ENCODE measurements around the gene PTPRZ1.

Gene PTPRZ1

GRCh38 chr7:122063146-122063545, 190.2 kb downstream of the PTPRZ1 start:
- no peak for DNase-seq

DNA sequence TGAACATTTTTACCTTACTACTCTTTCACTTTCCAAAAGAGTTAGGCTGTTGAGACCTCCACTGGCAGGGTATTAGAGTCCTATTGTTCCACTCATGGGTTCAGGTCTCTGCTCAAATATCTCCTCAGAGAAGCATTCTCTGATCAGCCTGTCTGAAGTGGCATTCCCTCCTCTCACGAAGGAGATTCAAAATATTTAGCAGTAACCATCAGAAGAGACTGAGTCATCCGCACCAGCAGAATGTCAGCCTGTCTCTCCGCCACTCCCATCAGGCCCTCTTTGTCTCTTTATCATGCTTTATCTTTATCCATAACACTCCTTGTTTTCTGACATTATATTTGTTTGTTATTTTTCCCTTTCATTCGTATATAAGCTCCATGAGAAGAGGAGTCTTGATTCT, 192.0 kb downstream of the PTPRZ1 start:
- DNase-seq = no peak

DNA sequence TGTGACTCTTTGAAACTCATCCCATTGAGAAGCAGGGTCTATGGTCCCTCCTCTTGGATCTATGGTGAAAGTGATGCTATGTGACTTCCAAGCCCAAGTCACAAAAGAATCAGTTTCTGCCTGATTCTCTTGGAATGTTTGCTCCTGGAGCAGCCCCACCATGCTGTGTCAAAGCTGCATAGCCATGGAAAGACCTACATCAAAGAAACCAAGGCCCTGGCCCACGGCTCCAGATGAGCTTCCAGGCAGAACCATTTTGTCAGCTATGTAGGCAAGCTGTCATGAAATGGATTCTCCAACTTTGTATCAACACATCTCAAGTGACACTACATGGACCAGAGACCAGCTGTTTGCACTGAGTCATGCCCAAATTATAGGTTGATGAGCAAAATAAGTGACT, 194.1 kb downstream of the PTPRZ1 start:
- DNase-seq = no peak

DNA sequence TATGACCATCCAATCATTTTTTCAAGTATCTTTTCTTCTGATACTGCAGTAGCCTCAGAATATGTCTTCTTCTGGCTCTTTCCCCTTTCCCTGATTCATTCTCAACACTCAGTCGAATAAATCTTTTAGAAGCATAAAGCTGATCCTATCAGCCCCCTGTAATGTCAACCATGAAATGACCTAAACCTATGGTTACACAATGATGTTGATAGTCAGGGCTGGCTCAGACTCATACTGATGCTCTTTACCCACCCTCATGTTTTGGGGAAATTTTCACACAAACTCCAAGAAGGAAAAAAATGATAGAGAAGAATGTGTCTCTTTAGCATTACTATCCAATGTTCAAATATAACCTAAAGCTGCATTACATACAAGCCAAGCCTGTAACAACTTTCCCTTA, 195.1 kb downstream of the PTPRZ1 start:
- no peak for DNase-seq

- DNase-seq = no peak
Observed at GRCh38 chr7:122068999-122069398, 196.0 kb downstream of the PTPRZ1 start.

GRCh38 chr7:122070062-122070461, 197.1 kb downstream of the PTPRZ1 start:
- no peak for DNase-seq

DNA sequence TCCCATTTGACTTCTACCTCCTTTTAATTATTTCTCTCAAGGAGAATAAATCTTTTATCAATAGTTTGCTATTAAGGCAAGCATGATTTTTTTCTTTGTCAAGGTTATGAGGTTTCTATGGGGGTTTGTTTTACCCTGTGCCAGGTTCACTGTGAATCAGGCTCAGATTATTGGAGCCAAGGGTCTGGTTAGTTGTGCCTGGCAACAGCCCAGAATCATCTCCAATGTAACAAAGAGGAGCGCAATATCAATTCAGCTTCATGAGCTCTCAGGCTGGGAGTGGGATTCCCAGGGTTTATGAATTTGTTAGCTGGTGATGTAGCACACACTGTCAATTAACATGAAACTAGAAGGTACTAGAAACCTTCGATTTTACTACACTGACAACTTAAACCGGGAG, 197.9 kb downstream of the PTPRZ1 start:
- DNase-seq = no peak

- no peak for DNase-seq
Observed at GRCh38 chr7:122072272-122072671, 199.3 kb downstream of the PTPRZ1 start.

DNA sequence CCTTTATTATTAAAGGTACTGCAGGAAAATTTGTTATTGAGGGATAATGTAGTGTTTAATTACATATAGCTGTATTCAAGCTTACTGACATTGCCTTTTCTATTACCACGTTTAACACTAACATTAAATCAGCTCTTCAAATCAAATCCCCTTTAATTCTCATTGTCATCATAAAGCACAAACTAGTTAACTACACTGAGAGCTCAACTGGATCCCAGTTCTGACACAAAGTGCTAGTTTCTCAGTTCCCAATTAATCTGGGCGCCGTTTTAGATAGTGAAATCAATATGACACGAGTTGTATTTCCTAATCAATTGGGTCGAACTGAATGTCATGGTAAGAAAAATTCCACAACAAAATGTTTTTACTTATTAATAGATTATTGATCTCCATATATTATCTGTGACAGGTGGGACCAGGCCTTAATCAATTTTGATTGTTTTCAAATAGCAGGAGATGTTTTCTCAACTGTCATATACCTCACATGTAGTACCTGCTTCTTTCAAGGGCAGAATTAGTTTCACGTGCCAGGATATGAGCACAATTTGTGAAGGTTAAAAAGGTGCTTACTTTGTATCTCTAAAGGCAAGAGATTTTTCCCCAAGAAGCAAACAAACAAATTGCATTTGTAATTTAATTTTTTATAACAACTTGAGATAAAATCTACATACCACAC, 200.1 kb downstream of the PTPRZ1 start:
- DNase-seq = no peak

DNA sequence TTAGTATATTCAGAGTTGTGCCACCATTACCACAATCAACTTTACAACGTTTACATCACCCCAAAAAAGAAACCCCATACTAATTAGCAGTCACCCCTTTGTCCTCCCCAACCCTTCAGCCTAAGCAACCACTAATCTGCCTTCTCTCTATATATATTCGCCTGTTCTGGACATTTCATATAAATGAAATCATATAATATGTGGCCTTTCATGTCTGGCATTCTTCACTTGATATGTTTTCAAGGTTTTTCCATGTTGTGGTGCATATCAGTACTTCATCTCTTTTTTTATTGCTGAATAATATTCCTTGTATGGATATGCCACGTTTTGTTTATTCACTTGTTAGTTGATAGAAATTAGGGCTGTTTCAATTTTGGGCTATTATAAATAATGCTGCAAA, 200.7 kb downstream of the PTPRZ1 start:
- no peak for DNase-seq

- DNase-seq = no peak
Observed at GRCh38 chr7:122082160-122082559, 209.2 kb downstream of the PTPRZ1 start.

DNA sequence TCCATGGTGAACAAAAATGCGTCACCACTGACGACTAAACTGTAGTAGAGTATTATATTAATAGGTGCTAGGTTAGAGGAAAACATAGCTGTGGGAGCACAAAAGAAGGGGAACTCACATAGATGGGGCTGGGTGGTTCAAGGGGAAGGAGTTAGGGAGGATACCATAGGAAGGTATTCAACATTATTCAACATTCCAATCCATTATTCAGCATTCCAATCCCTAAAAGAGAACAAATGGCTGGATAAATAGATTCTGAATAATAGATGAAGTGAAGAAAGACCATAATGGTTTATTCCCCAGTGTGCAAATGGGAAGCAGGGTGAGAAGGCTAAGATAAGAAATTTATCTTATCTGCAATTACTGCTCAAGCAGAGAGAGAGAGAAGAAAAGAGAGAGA, 209.7 kb downstream of the PTPRZ1 start:
- DNase-seq = no peak

DNA sequence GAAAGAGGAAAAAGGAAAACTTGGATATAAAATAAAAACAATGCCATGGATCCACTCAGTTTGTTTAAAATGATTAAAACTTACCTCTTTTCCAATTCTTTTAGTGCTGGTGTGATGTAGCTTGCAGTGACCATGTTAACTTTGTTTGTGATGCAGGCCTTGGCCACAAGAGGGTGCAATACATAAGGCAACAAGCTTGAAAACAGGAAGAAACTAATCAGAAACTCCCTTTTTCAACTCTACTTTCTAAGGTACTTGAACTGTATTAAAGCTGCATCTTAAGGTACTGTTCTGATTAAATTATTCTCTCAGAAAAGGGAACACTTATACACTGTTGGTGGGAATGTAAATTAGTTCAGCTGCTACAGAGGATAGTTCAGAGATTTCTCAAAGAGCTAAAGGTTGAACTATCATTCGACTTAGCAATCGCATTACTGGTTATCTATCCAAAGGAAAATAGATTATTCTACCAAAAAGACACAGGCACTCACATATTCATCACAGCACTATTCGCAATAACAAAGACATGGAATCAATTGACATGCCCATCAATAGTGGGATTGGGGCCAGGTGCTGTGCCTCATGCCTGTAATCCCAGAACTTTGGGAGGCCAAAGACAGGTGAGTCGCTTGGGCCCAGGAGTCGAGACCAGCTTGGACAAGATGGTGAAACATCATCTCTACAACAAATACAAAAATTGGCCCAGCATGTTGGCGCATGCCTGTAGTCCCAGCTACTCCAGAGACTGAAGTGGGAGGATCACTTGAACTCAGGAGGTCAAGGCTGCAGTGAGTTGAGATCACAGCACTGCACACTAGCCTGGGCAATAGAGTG, 220.2 kb downstream of the PTPRZ1 start:
- DNase-seq = peak; percentile 61

DNA sequence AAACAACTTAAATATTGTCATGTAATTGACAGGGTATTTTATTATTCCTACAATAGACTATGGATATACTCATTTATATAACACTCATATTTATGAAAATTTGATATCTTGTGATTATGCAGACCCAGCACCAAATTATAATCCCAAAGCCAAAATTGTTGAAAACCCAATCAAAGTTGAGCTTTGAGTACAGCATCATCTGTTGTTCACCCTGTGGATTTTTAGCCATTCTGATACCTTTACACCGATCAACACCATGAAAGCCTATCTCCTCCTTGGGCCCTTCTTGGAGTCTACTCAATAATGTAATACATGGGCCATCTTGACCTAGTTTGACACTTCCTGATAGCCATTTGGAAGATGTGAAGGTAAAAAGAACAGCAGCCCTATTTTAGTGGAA, 221.6 kb downstream of the PTPRZ1 start:
- no peak for DNase-seq

DNA sequence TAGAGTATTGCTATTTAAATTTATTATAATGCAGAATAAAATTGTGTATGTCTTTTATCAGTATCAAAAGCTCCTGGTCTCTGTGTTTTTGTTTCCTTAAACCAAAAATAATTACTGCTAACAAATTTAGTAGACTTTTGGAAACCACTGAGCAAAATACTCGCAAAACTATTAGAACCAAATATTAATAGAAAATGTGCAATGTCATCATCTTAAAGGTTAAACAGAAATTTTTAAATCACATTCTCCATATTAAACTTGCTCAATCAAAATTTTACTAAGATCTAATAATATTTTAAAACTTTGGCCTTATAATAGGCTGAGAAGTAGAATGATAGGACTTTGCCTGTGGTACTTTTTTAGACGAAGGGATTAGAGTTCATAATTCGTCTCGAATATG, 222.7 kb downstream of the PTPRZ1 start:
- DNase-seq = no peak

DNA sequence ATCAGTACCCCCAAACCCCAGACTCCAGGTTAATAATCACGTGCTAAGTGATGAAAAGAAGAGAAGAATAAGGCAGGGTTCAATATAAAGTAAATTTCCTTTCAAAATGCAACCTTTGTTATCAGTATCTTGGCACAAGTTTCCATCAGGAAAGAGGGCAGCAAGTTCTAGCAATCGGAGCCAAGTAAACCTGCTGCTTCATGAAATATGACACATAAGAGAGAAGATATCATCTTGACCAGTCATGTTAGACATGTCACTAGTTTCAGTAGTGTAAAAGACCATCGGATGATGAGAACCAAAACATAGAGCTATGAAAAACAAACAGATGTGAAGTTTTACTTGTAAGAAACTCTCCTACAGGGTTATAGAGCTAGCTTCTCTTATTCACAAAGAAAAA, 227.1 kb downstream of the PTPRZ1 start:
- DNase-seq = no peak

DNA sequence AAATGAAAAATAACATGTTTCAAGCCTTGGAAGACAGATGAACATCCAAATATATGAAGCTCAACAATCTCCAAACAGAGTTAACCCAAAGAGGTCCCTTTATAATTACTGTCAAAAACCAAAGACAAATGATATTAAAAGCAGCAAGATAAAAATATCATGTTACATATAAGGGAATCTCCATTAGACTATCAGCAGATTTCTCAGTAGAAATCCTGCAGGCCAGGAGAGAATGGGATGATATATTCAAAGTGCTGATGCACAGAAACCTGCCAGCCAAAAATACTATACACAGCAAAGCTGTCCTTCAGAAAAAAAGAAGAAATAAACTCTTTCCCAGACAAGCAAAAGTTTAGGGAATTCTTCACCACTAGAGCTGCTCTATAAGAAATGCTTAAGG, 230.1 kb downstream of the PTPRZ1 start:
- no peak for DNase-seq

Data from CD4-positive, alpha-beta T cell treated with Interleukin-15 for 1 hour (primary cell).